Measurements from ENCODE around the gene KCNF1.

- no peak for TF ChIP-seq CTCF (IDR thresholded peaks at IDR 0.05)
- no peak for TF ChIP-seq POLR2A (IDR thresholded peaks at IDR 0.05)
- no peak for TF ChIP-seq POLR2AphosphoS5 (IDR thresholded peaks at IDR 0.05)
Measured at GRCh38 chr2:10905862-10906143, 5.9 kb upstream of the KCNF1 start.
